Epidermal melanocyte (primary cell): ENCODE data around the gene ANKRD36C.
"Not testable (repeated sequence)": the region's sequence is repeated elsewhere in the genome, so short reads cannot be mapped to it uniquely, and the experiment has no call there.

ENCODE experiments used
- DNase-seq: peaks from one replicate; pipeline ENCODE4 v3.0.0; 2011; ENCODE audit warnings: low spot score; ENCODE audit not compliant: insufficient read length

ANKRD36C gene

DNA sequence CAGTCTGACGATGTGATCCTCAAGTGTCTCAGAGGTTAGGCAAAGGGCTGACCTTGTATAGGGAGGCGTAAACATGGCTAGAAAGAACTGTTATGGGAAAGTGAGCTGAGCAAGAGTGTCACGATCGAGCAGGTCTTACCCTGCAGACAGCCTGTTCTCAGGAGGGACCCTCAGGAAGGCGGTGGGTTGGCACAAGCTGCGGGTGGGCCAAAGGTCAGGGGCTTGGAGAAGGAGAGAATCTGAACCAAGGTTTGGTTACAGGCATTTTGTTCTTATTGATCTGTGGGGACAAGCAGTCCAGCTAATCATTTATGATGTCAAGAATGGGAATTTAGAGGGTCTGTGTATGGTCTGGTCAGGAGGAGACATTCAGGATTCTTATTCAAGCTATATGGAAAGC lies 16.4 kb upstream of the ANKRD36C start:
- DNase-seq = not testable (repeated sequence)

DNA sequence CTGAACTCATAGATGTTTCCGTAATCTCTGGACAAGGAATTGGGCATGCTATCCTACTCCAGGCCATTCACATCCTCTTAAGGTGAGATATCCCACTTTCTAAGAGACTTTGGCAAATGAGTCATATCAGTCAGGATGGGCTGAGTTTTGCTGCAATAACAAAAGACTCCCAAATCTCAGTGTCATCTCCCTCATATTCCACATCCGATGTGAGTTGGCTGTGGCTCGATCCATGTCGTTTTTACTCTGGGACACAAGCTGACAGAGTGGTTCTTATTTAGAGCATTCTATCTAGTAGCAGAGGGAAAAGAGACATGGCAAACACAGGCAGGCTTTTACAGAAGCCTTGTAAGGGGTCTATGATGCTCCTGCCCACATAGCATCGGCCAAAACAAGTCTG lies 14.6 kb upstream of the ANKRD36C start:
- DNase-seq = not testable (repeated sequence)

DNA sequence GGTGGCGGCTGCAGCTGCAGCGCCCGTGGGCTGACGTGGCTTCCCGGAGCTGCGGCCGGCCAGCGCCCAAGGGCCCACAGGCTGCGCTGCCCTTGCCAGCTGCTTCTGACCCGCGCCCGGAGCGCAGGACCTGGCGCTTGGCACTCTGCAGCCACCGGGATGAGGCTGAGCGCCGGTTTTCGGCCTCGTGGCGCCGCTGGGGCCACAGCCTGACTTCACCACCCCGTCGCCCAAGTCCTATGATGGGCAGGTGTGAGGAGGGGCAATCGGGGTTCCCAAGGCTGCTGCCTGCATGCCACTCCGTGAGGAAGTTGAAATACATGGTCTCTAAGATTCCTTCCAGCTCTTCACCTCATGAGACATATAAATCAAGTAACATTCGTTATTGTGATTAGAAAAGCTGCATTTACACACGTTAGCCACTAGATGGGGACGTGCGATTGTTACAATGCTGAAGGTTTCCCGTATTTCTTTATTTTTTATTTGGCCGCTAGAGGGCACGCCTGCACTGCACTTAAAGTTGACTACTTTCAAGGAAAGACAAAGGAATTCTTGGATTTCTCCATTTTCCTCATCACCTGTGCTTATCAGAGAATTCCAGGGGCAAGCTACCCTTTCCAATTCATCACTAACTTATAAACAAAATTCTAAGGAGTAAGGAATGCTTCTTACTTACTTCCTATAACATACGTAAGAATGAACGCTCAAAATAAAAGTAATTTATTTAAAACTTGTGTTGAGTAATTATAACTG lies 1.1 kb upstream of the ANKRD36C start:
- not testable (repeated sequence) for DNase-seq

DNA sequence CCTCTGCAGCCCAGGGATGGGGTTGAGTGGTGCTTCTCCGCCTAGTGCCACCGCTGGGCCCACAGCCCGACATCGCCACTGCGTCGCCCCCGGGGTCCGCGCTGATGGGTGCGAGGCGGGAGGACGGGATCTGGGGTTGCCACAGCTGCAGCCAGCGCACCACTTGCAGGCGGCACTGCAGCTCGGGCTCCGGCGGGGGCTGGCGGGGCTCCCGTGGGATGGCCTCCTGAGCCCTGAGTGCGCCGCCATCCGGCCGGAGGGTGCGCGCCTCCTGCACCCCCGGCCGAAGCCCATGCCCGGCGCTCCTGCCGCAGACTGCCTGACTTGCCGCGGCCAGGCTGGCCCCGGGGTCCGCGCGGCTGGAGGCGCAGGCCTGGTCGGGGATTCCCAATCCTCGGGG lies 478 bp upstream of the ANKRD36C start:
- not testable (repeated sequence) for DNase-seq

DNA sequence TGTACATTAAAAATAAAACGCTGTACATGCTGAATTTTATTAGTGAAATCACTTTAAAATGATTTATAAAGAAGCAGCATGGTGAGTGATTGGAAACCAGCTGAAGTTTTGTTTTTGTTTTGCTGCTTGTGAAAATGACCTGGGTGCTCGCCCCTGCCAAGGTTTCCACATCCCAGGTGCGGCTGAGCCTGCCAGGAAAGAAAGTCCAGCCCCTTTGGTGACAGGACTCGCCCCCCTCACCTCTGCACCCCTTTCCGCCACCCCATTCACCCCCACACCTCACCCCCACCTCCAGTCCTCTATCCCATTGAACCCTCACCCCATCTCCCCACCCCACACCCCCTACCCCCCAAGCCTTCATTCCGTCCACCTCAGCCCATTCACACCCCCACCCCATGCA lies 740 bp downstream of the ANKRD36C start:
- not testable (repeated sequence) for DNase-seq

DNA sequence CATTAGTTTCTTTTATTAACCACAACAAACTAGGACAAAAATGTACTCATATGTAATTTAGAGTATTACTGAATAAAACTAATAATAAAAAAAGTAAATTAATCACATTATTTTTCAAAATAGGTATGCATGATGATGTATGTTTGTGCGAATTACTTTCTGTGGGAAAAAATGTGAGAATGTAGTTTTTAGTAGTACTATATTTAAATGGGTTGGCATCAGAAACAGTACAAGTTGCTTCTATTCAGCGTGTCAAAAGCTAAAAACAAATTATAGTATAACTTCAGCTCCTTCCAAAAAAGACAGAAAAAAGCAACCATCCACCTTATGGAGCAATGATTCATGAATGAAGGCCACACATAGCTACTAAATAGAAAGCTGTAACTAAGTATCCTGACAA lies 40.0 kb downstream of the ANKRD36C start:
- not testable (repeated sequence) for DNase-seq

DNA sequence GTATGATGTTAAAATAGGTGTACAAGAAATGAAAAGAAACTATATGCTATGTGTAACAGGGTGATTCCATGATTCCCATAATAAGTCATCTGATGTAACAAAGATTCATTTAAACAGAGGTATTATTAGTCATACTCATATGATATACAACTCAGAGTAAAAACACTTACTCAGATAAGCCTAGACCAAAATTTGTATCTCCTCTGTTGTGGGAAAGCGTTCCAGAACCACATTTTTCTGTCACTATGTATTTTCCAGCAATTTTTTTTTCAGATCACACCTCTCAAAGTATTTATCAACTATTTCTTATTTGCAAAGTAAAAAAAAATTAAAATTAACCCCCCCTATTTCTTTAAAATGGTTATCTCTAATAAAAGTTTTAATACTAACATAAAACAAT lies 43.6 kb downstream of the ANKRD36C start:
- not testable (repeated sequence) for DNase-seq

DNA sequence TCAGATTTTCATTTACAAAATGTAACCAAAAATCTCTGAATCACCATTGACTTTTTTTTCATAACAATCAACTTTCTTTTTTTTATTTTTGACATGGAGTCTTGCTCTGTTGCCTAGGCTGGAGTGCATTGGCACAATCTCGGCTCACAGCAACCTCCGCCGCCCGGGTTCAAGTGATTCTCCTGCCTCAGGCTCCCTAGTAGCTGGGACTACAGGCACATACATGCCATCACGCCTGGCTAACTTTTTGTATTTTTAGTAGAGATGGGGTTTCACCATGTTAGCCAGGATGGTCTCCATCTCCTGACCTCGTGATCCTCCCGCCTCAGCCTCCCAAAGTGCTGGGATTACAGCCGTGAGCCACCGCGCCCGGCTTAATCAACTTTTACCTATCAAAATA lies 51.7 kb downstream of the ANKRD36C start:
- DNase-seq = not testable (repeated sequence)

DNA sequence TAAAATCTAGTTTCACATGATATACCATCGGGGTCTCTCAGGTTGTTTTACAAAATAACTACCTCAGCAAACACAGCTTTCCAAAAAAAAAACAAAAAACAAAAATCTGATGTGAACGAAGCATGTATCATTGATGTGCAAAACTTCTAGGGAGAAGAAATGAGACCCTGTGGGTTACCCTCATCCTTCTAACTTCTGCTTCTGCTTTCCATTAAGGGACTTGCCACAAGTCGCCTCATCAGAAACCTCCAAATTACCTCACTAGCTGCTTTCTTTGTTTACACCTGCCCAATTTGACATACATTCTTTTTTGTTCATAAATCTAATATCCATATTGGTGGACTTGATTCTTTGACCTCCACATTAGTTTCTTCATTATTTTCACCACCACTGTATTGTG lies 60.9 kb downstream of the ANKRD36C start:
- not testable (repeated sequence) for DNase-seq

DNA sequence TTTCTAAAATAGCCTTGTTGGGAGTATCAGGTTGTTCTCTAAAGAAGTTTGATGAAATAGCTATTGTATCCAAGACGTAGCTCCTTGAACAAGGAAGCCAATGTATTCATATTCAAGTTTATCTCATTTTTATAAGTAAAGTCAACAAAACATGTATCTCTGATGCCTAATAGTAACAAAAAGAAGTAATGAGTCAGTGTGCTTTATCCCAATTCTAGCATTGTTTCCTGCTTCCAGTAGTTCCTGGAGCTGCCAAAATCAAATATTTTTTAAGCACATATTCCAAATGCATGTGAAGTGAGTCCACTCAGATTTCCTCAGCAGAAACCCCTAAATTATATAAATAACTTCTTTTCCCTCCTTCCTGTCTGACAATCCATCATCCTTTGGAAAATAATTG lies 74.6 kb downstream of the ANKRD36C start:
- not testable (repeated sequence) for DNase-seq

DNA sequence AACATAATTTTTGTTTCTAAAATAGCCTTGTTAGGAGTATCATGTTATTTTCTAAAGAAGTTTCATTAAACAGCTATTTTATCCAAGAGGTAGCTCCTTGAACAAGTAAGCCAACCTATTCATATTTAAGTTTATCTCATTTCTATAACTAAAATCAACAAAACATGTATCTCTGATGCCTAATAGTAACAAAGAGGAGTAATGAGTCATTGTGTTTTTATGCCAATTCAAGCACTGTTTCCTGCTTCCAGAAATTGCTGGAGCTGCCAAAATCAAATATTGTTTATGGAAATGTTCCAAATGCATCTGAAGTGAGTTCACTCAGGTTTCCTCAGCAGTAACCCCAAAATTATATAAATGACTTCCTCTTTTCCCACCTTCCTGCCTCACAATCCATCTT lies 76.5 kb downstream of the ANKRD36C start:
- DNase-seq = not testable (repeated sequence)

DNA sequence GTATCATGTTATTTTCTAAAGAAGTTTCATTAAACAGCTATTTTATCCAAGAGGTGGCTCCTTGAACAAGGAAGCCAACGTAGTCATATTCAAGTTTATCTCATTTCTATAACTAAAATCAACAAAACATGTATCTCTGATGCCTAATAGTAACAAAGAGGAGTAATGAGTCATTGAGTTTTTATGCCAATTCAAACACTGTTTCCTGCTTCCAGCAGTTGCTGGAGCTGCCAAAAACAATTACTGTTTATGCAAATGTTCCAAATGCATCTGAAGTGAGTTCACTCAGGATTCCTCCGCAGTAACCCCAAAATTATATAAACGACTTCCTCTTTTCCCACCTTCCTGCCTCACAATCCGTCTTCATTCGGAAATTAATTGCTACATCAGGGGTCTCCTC lies 80.2 kb downstream of the ANKRD36C start:
- DNase-seq = not testable (repeated sequence)

DNA sequence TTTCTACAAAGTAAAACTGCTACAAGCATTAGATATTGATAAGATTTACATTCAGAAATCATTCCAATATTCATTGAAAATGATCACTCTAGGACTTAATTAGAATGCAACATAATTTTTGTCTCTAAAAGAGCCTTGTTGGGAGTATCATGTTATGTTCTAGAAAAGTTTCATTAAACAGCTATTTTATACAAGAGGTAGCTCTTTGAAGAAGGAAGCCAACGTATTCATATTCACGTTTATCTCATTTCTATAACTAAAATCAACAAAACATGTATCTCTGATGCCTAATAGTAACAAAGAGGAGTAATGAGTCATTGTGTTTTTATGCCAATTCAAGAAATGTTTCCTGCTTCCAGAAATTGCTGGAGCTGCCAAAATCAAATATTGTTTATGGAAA lies 97.2 kb downstream of the ANKRD36C start:
- not testable (repeated sequence) for DNase-seq

DNA sequence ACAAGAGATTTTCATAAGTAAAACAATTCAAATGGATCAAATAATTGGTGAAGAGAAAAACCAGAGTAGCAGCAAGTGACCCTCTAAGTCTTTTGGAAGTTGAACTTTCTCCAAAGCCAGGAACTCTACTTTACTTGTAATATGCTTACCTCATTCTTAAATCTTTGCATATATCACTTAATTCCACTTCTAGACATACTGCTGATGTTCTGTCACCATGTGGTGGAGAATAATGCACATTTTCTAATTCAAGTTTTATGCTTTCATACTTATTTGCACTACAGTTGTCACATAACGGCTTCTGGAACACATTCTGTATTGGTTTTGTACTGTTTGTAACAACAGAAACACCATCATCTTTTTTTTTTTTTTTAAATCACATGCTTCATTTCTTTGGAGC lies 123.7 kb downstream of the ANKRD36C start:
- DNase-seq = not testable (repeated sequence)

DNA sequence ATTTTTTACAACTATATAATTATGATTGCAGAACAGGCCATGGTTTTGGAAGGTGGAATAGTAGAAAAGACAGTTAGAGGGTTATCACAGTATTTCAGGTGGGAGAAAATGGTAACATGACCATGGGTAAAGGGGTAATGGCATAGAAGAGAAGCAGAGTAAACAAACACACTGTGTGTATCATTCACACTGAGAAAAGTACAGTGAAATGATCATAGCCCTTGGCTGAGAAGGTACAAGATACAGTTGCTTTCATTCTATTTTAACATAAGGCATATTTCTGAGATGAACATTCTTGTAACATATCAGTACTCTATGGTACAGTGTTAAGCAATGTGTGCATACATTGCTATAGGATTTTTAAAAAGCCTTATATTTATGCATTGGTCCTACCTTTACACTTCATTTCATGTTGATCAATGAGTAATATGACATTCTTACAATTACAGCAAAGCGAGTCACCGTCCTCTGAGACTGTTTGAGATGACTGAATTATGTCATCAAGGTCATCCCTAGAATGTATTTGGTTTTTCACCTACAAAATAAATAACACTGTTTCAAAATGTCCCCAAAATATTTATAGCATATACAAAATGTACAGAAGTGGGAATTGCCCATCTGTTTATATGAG lies 124.5 kb downstream of the ANKRD36C start:
- DNase-seq = not testable (repeated sequence)

DNA sequence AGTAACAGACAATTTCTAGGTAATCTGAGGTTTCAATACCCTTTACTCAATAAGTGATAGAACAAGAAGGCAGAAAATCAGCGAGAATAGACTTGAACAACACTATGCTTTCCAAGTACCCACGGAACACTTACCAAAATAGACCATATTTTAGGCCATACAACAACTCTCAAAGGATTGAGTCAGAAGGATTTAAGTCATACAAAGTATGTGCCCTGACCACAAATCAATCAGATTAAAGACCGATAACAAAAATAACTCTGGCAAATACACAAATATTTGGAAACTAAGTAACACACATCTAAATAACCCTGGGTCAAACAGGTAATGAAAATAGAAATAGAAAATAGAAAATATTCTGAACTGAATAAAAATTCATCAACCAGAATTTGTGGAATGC lies 129.5 kb downstream of the ANKRD36C start:
- DNase-seq = not testable (repeated sequence)

DNA sequence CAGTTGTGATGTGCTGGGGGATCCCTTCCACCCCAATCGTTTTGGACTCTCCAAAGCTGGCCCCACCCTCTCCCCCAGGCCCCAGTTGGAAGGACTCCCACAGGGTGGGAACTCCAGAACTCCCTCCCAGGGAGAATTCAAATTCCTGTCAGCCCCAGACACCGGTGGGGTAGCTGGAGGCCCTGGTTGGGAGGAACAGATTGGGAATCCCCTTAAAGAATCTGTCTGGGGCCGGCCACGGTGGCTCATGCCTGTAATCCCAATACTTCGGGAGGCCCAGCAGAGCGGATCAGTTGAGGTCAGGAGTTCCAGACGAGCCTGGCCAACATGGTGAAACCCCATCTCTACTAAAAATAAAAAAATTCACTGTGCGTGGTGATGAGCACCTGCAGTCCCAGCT lies 155.5 kb downstream of the ANKRD36C start:
- DNase-seq = no peak

DNA sequence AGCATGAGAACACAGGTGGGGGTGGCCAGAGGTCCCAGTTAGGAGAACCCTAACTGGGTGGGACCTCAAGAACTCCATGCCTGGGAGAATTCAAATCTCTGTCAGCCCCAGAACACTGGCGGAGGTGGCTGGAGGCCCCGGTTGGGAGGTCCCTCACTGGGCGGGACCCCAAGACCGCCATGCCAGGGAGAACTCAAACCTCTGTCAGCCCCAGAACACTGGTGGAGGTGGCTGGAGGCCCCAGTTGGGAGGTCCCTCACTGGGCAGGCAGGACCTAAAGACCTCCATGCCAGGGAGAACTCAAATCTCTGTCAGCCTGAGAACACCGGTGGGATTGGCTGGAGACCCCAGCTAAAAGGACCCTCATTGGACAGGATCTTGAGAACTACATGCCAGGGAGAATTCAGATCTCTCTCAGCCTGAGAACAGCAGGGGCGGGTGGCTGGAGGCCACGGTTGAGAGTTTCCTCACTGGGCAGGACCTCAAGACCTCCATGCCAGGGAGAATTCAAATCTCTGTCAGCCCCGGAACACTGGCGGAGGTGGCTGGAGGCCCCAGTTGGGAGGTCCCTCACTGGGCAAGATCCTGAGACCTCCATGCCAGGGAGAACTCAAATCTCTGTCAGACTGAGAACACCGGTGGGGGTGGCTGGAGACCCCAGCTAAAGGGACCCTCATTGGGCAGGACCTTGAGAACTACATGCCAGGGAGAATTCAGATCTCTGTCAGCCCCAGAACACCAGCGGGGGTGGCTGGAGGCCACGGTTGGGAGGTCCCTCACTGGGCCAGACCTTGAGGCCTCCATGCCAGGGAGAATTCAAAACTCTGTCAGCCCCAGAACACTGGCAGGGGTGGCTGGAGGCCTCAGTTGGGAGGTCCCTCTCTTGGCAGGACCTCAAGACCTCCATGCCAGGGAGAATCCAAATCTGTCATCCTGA lies 157.3 kb downstream of the ANKRD36C start:
- DNase-seq = not testable (repeated sequence)

DNA sequence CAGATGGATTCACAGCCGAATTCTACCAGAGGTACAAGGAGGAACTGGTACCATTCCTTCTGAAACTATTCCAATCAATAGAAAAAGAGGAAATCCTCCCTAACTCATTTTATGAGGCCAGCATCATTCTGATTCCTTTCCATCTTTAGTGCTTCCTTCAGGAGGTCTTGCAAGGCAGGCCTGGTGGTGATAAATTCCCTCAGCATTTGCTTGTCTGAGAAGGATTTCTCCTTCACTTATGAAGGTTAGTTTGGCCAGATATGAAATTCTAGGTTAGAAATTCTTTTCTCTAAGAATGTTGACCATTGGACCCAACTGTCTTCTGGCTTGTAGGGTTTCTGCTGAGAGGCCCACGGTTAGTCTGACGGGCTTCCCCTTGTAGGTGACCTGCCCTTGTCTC lies 167.4 kb downstream of the ANKRD36C start:
- DNase-seq = not testable (repeated sequence)

DNA sequence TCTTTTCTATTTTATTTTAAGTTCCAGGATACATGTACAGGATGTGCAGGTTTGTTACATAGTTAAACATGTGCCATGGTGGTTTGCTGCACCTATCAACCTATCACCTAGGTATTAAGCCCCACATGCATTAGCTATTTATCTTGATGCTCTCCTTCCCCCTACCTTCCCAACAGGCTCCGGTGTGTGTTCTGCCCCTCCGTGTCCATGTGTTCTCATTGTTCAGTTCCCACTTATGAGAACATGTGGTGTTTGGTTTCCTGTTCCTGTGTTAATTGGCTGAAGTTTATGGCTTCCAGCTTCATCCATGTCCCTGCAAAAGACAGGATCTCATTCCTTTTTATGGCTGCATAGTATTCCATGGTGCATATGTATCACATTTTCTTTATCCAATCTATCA lies 174.1 kb downstream of the ANKRD36C start:
- DNase-seq = not testable (repeated sequence)

DNA sequence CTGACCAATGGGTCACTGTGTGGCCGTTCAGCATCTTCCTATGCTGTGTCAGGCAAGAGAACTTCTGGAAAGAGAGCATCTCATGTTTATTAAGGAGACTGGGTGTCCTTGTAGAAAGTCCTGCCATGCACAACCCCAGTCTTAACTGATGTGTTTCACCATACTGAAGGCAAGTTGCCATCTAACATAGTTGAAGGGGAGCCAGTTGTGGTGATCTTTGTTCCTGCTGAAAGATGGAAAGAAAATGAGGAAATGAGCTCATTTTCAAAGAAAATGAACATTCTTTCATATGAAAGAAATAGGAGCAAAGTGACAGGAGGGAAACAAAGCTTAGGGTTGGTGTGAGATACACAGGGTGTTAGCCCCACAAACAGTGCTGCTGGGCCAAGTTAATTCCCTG lies 178.3 kb downstream of the ANKRD36C start:
- not testable (repeated sequence) for DNase-seq

DNA sequence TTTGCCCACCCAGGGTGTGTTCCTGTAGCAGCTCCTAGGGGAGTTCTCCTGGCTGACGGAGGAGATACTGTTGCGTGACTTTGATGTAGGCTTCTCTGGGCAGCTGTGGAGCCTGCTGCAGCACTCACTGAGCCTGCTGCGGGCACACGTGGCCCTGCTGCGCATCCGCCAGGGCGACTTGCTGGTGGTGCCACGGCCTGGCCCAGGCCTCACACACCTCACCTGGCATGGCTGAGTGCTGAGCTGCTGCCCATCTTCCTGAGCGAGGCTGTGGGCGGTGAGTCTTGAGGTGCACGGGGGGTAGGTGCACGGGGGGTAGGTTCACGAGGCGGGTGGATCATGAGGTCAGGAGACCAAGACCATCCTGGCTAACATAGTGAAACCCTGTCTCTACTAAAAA lies 191.7 kb downstream of the ANKRD36C start:
- DNase-seq = no peak
